WERI-Rb-1 (cell line): ENCODE results near the gene DLGAP4.
A peak's percentile ranks its signal among the peaks of the same experiment; 100 is the strongest.

Experiments
- DNase-seq: peaks from one replicate; pipeline ENCODE4 v3.0.0-alpha.2; 2020
- H3K27ac ChIP-seq: fragments of 250-450 bp; sonication (Bioruptor Pico); 2 replicates; pipeline ENCODE4 v1.5.1; 2020; ENCODE audit warnings: mild to moderate bottlenecking, moderate library complexity
- H3K27me3 ChIP-seq: fragments of 250-450 bp; sonication (Bioruptor Pico); 2 replicates; pipeline ENCODE4 v1.5.1; 2021; ENCODE audit warnings: mild to moderate bottlenecking, low read depth, moderate library complexity; ENCODE audit not compliant: insufficient read depth, severe bottlenecking
- H3K36me3 ChIP-seq: fragments of 250-450 bp; sonication (Bioruptor Pico); 2 replicates; pipeline ENCODE4 v1.5.1; 2020; ENCODE audit warnings: mild to moderate bottlenecking, moderate library complexity
- H3K4me3 ChIP-seq: 2 replicates; pipeline ENCODE4 v1.5.1; 2011; ENCODE audit warnings: low read depth, mild to moderate bottlenecking, control low read depth, low read length
- H3K9me3 ChIP-seq: fragments of 250-450 bp; sonication (Bioruptor Pico); 2 replicates; pipeline ENCODE4 v1.5.1; 2021; ENCODE audit warnings: mild to moderate bottlenecking, moderate library complexity; ENCODE audit not compliant: severe bottlenecking
- TF ChIP-seq, protein P1 (sequence below): IDR thresholded peaks from 2 replicates; pipeline ENCODE4 v1.5.1; 2011; ENCODE audit warnings: low read depth, mild to moderate bottlenecking, control low read depth, inconsistent platforms, low read length

Gene DLGAP4

GRCh38 chr20:36305602-36306551, at the start of gene DLGAP4:
Gene DLGAP4 (plus strand): TSS chr20:36306339. CDS start chr20:36431718, 125,379 bp downstream.
- H3K4me3 ChIP-seq, result peak within 1 kb of the TSS; percentile 71
- H3K36me3 ChIP-seq, result no peaks in the 10 kb centered on the region
- no peaks in the 10 kb centered on the region for H3K27me3 ChIP-seq
- H3K27ac ChIP-seq, result no peak within 1 kb of the TSS
- TF ChIP-seq, protein P1, sequence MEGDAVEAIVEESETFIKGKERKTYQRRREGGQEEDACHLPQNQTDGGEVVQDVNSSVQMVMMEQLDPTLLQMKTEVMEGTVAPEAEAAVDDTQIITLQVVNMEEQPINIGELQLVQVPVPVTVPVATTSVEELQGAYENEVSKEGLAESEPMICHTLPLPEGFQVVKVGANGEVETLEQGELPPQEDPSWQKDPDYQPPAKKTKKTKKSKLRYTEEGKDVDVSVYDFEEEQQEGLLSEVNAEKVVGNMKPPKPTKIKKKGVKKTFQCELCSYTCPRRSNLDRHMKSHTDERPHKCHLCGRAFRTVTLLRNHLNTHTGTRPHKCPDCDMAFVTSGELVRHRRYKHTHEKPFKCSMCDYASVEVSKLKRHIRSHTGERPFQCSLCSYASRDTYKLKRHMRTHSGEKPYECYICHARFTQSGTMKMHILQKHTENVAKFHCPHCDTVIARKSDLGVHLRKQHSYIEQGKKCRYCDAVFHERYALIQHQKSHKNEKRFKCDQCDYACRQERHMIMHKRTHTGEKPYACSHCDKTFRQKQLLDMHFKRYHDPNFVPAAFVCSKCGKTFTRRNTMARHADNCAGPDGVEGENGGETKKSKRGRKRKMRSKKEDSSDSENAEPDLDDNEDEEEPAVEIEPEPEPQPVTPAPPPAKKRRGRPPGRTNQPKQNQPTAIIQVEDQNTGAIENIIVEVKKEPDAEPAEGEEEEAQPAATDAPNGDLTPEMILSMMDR, result no peak
- no peak for DNase-seq
- H3K9me3 ChIP-seq, result no peaks in the 10 kb centered on the region

GRCh38 chr20:36259177-36260061, 46.7 kb upstream of the DLGAP4 start:
- Histone ChIP-seq H3K4me3 (no peak overlapping the region), H3K36me3 (peaks cover 22% of the 10 kb centered on the region), H3K27me3 (no peaks in the 10 kb centered on the region), H3K9me3 (no peaks in the 10 kb centered on the region), H3K27ac (no peak overlapping the region)
- TF ChIP-seq, protein P1, result no peak
- no peak for DNase-seq

- TF ChIP-seq, protein P1, result no peak
- Histone ChIP-seq H3K27me3 (no peaks in the 10 kb centered on the region), H3K36me3 (peaks cover 20% of the 10 kb centered on the region), H3K9me3 (no peaks in the 10 kb centered on the region), H3K27ac (no peak overlapping the region), H3K4me3 (no peak overlapping the region)
- no peak for DNase-seq
Measured at GRCh38 chr20:36260316-36260715, 45.8 kb upstream of the DLGAP4 start.

DNA sequence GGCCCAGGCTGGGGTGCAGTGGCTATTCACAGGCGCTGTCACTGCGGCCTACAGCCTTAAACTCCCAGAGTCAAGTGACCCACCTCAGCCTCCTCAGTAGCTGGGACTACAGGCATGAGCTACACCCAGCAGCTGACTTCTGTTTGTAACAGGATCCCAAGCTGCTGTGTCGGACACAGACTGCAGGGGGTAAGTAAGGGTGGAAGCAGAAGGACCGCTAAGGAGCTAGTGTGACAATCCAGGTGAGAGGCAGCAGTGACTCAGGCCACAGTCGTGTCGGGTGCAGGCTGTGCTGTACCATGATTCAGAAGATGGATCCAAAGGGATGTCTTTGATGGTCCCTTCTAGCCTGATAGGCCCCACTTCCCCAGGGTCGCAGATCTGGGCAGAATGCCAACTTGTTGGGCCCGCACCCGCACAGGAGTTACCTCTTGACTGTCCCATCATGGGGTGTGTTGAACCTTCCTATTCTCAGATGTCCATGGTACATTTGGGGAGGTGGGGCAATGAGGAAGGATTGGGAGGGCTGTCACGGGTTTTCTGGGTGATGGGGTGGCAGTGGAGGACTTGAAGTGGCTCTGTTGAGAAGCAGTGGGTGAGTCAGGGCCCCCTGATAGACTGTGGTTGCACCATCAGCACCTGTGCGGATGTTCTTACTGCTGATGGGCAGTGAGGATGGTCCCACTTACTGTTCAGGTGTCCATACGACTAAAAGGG, 44.6 kb upstream of the DLGAP4 start:
- no peak for DNase-seq
- no peaks in the 10 kb centered on the region for H3K27me3 ChIP-seq
- no peak overlapping the region for H3K4me3 ChIP-seq
- no peak overlapping the region for H3K27ac ChIP-seq
- TF ChIP-seq, protein P1, result no peak
- H3K9me3 ChIP-seq, result no peaks in the 10 kb centered on the region
- peaks cover 8% of the 10 kb centered on the region for H3K36me3 ChIP-seq

DNA sequence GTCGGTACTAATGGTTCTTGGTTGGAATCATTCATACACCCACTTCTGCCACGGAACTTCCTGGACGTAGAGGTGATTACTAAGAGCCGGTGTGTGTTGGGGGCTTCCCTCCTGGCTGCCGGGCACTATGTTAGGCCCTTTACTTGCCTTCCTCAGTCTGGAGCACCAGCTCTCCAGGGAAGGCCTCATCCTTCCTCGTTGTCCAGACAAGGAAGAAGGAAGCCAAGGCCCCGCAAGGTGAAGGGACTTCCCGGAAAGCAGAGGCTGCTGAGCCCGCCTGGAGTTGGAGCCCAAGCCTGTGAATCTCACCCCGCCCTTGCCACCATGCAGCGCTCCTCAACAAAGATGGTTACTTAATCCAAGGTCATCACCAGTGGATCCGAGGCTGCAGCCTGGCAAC, 43.7 kb upstream of the DLGAP4 start:
- no peak for DNase-seq
- Histone ChIP-seq H3K4me3 (no peak overlapping the region), H3K27ac (no peak overlapping the region), H3K9me3 (no peaks in the 10 kb centered on the region), H3K27me3 (no peaks in the 10 kb centered on the region), H3K36me3 (no peaks in the 10 kb centered on the region)
- TF ChIP-seq, protein P1, result no peak
